Nephron progenitor cell (in vitro differentiated cells): ENCODE data around the gene BRINP1.

Experiments used
- DNase-seq: peaks from one replicate; pipeline ENCODE4 v3.0.0; 2021
- H3K27ac Mint-ChIP-seq: 2 replicates; pipeline ENCODE4 v1.8.0; 2021; ENCODE audit warnings: mild to moderate bottlenecking, moderate library complexity, mixed read lengths
- H3K27me3 Mint-ChIP-seq: 2 replicates; pipeline ENCODE4 v1.8.0; 2021; ENCODE audit warnings: mild to moderate bottlenecking, low read depth, mixed read lengths; ENCODE audit not compliant: poor library complexity
- H3K36me3 Mint-ChIP-seq: 2 replicates; pipeline ENCODE4 v1.8.0; 2021; ENCODE audit warnings: low read depth, mixed read lengths
- H3K4me1 Mint-ChIP-seq: 2 replicates; pipeline ENCODE4 v1.8.0; 2021; ENCODE audit warnings: mixed read lengths
- H3K4me3 Mint-ChIP-seq: 2 replicates; pipeline ENCODE4 v1.8.0; 2021; ENCODE audit warnings: mild to moderate bottlenecking, moderate library complexity, mixed read lengths
- H3K9me3 Mint-ChIP-seq: 2 replicates; pipeline ENCODE4 v1.8.0; 2021; ENCODE audit warnings: mild to moderate bottlenecking, moderate library complexity, mixed read lengths
- TF ChIP-seq, protein P1 (sequence below): fragments of 200-600 bp; sonication (generic); IDR thresholded peaks from 2 replicates; pipeline ENCODE4 v1.5.0; 2021; ENCODE audit warnings: antibody characterized with exemption

The BRINP1 gene

DNA sequence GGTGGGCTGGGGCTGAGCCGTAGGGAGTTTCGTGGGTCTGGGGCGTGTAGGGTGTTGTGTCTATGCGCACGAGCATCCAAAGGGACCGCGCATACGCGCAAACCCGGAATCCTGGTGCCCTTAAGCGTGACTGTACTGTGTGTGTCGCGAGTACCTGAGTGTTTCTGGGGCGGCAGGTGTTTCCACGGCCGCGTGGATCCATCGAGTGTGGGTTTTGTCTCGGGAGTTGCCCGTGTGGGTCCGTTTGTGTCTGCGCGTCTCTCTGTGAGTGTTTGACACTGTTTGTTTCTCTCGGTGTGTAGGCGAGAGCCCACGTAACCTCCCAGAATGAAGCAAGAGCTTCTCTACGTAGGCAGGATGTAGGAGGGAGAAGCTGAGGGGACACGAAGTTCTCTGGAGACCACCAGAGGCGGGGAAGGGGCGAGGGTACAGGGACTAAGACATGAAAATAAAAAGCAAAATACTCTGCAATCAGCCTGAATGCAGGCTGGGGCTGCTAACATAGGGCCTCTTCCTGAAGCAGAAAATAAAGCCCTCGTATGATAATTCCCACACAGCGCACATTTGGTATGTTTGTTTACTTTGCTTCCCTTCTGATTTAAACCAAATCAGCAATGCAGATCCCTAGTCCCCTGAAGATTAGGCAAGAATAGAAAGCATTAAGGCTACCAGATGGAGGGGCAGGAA, 588 bp upstream of the BRINP1 start:
- H3K9me3 Mint-ChIP-seq: no peaks in the 10 kb centered on the region
- peaks cover 33% of the 10 kb centered on the region for H3K4me1 Mint-ChIP-seq
- H3K27me3 Mint-ChIP-seq: peaks cover 59% of the 10 kb centered on the region
- no peak overlapping the region for H3K27ac Mint-ChIP-seq
- TF ChIP-seq, protein P1, sequence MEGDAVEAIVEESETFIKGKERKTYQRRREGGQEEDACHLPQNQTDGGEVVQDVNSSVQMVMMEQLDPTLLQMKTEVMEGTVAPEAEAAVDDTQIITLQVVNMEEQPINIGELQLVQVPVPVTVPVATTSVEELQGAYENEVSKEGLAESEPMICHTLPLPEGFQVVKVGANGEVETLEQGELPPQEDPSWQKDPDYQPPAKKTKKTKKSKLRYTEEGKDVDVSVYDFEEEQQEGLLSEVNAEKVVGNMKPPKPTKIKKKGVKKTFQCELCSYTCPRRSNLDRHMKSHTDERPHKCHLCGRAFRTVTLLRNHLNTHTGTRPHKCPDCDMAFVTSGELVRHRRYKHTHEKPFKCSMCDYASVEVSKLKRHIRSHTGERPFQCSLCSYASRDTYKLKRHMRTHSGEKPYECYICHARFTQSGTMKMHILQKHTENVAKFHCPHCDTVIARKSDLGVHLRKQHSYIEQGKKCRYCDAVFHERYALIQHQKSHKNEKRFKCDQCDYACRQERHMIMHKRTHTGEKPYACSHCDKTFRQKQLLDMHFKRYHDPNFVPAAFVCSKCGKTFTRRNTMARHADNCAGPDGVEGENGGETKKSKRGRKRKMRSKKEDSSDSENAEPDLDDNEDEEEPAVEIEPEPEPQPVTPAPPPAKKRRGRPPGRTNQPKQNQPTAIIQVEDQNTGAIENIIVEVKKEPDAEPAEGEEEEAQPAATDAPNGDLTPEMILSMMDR: no peak
- no peaks in the 10 kb centered on the region for H3K36me3 Mint-ChIP-seq
- H3K4me3 Mint-ChIP-seq: peak overlapping the region; percentile 95
- no peak for DNase-seq

DNA sequence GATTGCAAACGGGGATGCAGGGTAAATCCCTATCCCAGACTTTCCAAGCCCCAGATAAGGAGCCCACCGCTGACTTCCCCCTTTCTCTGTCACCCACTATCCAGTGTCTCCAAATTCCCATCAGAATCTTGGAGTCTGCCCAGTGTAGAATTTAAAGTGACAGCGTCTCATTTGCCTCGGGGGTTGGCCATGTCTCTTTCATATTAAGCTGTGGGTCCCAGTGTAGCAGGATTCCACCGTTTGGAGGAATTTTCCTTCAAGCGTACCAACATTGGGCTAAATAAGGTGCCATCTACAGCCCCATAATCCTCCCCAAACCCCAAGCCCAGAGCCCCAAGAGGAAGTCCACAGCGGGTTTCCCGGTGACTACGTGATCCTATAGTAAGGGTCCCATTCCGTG, 1.1 kb downstream of the BRINP1 start:
- no peaks in the 10 kb centered on the region for H3K36me3 Mint-ChIP-seq
- DNase-seq: no peak
- H3K4me1 Mint-ChIP-seq: peaks cover 37% of the 10 kb centered on the region
- H3K9me3 Mint-ChIP-seq: no peaks in the 10 kb centered on the region
- TF ChIP-seq, protein P1: no peak
- H3K4me3 Mint-ChIP-seq: peak overlapping the region; percentile 95
- H3K27me3 Mint-ChIP-seq: peaks cover 62% of the 10 kb centered on the region
- no peak overlapping the region for H3K27ac Mint-ChIP-seq

DNA sequence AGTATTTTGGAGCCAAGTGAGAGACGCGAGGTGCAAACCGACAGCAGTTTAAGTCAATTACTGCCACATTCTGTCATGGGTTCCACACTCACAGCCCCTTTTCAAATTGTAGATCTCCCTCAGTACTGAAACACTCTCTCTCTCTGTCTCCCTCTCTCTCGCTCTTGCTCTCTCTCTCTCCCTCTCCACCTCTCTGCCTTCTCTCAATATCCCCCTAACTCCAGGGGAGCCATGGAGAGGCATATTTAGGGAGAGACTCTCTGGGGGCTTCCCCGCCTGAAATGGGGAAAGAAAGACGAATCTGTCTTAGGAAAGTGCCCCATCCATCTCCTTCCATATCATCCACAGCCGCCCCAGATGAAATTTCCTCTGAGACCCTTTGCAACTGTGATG, 1.6 kb downstream of the BRINP1 start:
- Mint-ChIP-seq H3K27ac (no peak overlapping the region), H3K9me3 (no peaks in the 10 kb centered on the region), H3K36me3 (no peaks in the 10 kb centered on the region), H3K4me3 (peak overlapping the region; percentile 95), H3K4me1 (peaks cover 42% of the 10 kb centered on the region), H3K27me3 (peaks cover 65% of the 10 kb centered on the region)
- TF ChIP-seq, protein P1: no peak
- DNase-seq: no peak

DNA sequence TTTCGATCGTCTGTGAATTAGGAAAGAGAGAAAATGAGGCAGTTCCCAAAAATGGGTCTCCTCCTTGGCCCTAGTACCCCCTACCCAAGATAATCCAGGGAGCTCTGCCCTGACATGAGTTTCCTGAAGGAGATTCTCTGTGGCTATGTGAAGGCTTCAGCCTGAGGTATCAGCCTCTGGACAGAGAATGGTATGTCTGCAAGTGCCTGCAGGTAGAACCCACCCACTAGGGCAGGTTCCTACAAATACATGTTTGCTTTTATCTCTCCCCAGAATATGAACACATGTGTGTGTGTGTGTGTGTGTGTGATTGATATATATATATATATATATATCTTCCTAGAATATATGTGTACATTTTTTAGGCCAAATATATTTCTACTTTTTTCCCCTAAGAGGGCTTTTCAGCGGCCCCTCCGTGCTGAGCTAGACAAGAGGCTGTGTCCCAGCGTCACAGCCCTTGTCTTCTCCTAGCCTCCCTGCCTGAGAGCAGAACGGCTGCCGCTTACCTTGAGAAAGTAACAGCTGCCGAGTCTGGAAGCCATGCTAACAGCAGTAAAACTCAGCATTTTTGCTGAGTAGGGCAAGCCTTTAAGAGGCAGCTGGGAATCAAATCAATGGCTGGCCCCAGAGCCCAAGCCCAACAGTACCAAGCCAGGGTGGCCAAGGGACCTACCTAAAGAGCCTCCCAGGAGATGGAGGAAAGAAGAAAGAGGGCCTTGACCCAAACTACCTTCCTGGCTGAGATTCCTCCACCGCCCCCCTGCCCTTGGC, 2.1 kb downstream of the BRINP1 start:
- H3K4me3 Mint-ChIP-seq: peak overlapping the region; percentile 95
- DNase-seq: no peak

DNA sequence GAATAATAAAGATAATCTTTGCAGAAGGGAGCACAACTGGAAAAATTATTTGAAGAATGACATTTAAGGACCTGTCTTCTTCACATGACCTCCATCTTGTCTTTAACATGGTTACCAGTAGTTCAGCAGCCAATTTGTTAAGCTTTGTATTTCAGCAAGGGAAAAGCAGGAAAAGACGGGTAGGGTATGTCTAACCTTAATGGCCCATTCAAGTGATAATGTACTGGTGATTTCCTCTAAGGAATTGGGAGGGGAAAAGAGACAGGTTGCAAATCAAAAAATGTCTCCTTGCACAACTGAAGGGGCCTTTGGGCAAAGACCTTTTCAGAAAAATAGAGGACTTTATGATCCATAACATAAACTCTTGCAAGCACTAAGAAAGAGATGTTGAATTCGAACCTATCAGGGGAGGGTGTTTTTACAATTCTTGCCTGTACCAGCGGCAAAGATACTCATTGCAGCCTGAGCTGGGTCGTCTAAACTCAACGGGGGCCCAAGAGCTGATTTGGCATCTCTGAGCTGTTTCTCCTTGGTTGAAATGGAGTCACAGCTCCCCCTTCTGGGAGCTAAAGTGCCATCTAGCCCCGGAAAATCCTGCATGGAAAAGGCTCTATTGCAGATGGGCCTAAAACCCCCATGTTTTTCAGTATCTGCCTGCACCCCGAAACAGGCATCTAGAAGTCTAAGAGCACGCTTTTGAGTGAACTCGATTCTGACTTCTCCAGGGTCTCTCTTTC, 3.8 kb downstream of the BRINP1 start:
- Mint-ChIP-seq H3K27ac (no peak overlapping the region), H3K27me3 (peaks cover 54% of the 10 kb centered on the region), H3K9me3 (no peaks in the 10 kb centered on the region), H3K4me3 (peak overlapping the region; percentile 46), H3K4me1 (peaks cover 60% of the 10 kb centered on the region), H3K36me3 (no peaks in the 10 kb centered on the region)
- peak; percentile 68 for DNase-seq
- TF ChIP-seq, protein P1: peak; percentile 74

More for the DNA sequence above, 2.1 kb downstream of the BRINP1 start:
- Mint-ChIP-seq H3K9me3 (no peaks in the 10 kb centered on the region), H3K4me1 (peaks cover 47% of the 10 kb centered on the region), H3K36me3 (no peaks in the 10 kb centered on the region), H3K27ac (no peak overlapping the region), H3K27me3 (peaks cover 65% of the 10 kb centered on the region)
- TF ChIP-seq, protein P1: no peak
